Measurements from ENCODE around the gene MTA1. TPM values are rescaled to one million over a fixed set of nuclear protein-coding genes. Genes with fewer than 3 reads are reported as not detected.

MTA1 gene
- total and polyA plus RNA-seq, 2 donors = 32.5 to 80.8 TPM

DNA sequence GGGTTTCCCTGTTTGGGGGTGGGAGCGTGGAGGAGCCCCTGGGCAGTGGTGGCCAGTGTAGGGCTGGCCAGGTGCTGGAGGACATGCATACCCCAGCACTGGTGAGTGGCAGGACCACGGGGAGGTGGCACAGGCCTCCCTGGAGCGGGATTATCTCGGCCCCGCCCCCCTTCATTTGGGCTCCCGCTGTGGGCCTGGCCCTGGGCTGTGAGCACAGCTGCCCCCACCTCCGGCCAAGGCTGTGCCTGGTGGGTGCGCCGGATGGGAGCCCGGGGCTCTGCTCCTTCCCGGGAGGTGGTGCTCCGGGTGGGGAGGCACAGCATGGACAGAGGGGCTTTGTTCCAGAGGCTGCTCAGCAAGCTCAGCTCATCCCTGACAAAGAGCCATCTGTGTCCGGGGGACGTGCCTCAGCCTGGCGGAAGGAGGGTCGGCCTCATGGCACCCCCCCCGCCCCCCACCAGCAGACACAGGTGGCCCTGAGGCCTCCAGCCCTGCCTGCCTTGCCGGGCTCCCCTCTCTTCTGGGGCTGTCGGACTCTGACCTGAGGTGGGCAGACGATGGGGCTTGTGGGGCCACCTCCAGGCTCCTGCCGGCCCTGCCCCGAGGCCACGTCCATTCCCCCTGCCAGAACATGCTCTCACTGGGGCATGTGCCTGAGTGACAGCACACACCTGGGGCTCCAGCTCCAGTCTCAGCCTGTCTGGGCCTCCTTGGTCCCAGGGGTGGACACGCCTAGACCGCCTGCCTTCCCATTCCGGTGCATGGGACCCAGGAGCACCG is 79.8 kb downstream of the MTA1 start:
- DNase-seq (ENCODE audit: low read depth in 6 of 9, low spot score in 9 of 9) = no peak
- H3K27me3 ChIP-seq (ENCODE audit: control insufficient read depth in 2 of 2, insufficient read depth in 1 of 2, low read length in 1 of 2) = no peaks in the 10 kb centered on the region
- WGBS = 91% methylated on average over 27 of the region's 27 CpGs
- no peaks in the 10 kb centered on the region for H3K9me3 ChIP-seq (ENCODE audit: control insufficient read depth in 2 of 2, insufficient read depth in 1 of 2, low read length in 1 of 2)
- no peak overlapping the region for H3K27ac ChIP-seq (ENCODE audit: low read depth in 1 of 2, low read length in 1 of 2)
- no peak overlapping the region for H3K4me3 ChIP-seq (ENCODE audit: low read length in 2 of 2)
- no peaks in the 10 kb centered on the region for H3K4me1 ChIP-seq (ENCODE audit: control insufficient read depth in 2 of 2, insufficient read depth in 2 of 2, low read length in 2 of 2)
- H3K36me3 ChIP-seq (ENCODE audit: control insufficient read depth in 2 of 2, insufficient read depth in 2 of 2, low read length in 1 of 2) = peaks cover 2 to 24% of the 10 kb centered on the region in 2 donors

- Histone ChIP-seq H3K36me3 (ENCODE audit: control insufficient read depth in 2 of 2, insufficient read depth in 2 of 2, low read length in 1 of 2) (peaks cover 2 to 21% of the 10 kb centered on the region in 2 donors), H3K4me3 (ENCODE audit: low read length in 2 of 2) (no peak overlapping the region), H3K4me1 (ENCODE audit: control insufficient read depth in 2 of 2, insufficient read depth in 2 of 2, low read length in 2 of 2) (no peaks in the 10 kb centered on the region), H3K27ac (ENCODE audit: low read depth in 1 of 2, low read length in 1 of 2) (no peak overlapping the region), H3K9me3 (ENCODE audit: control insufficient read depth in 2 of 2, insufficient read depth in 1 of 2, low read length in 1 of 2) (no peaks in the 10 kb centered on the region), H3K27me3 (ENCODE audit: control insufficient read depth in 2 of 2, insufficient read depth in 1 of 2, low read length in 1 of 2) (peaks cover 0 to 2% of the 10 kb centered on the region in 2 donors)
- 95% methylated on average over 21 of the region's 21 CpGs for WGBS
- DNase-seq (ENCODE audit: low read depth in 6 of 9, low spot score in 9 of 9) = no peak
These were observed 80.6 kb downstream of the MTA1 start for GRCh38 chr14:105500036-105500725.

DNA sequence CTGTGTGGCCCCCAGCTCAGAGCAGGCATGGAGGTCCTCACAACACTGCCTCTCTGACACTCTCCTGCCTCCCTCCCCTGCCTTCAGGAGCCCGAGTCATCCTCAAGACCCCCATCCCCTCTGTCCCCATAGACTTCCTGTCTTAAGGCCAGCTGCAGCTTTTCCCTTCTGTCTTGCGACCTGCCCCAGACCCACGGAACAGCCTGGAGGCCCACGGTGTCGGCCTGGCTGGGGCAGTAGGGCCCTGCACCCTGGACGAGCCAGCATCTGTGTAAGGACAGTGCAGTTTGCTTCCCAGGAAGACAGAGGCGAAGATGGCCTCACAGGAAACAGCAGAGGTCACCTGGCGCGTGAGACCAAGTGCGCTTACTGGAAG is 81.1 kb downstream of the MTA1 start:
- H3K27ac ChIP-seq (ENCODE audit: low read depth in 1 of 2, low read length in 1 of 2) = no peak overlapping the region
- DNase-seq (ENCODE audit: low read depth in 6 of 9, low spot score in 9 of 9) = no peak
- 84% methylated on average over 10 of the region's 10 CpGs for WGBS
- no peak overlapping the region for H3K4me3 ChIP-seq (ENCODE audit: low read length in 2 of 2)
- peaks cover 0 to 21% of the 10 kb centered on the region in 2 donors for H3K36me3 ChIP-seq (ENCODE audit: control insufficient read depth in 2 of 2, insufficient read depth in 2 of 2, low read length in 1 of 2)
- H3K4me1 ChIP-seq (ENCODE audit: control insufficient read depth in 2 of 2, insufficient read depth in 2 of 2, low read length in 2 of 2) = no peaks in the 10 kb centered on the region
- peaks cover 0 to 3% of the 10 kb centered on the region in 2 donors for H3K27me3 ChIP-seq (ENCODE audit: control insufficient read depth in 2 of 2, insufficient read depth in 1 of 2, low read length in 1 of 2)
- H3K9me3 ChIP-seq (ENCODE audit: control insufficient read depth in 2 of 2, insufficient read depth in 1 of 2, low read length in 1 of 2) = no peaks in the 10 kb centered on the region

GRCh38 chr14:105501504-105502291 is 82.1 kb downstream of the MTA1 start:
- no peak overlapping the region for H3K27ac ChIP-seq (ENCODE audit: low read depth in 1 of 2, low read length in 1 of 2)
- no peak overlapping the region for H3K4me3 ChIP-seq (ENCODE audit: low read length in 2 of 2)
- H3K36me3 ChIP-seq (ENCODE audit: control insufficient read depth in 2 of 2, insufficient read depth in 2 of 2, low read length in 1 of 2) = peaks cover 0 to 21% of the 10 kb centered on the region in 2 donors
- no peaks in the 10 kb centered on the region for H3K9me3 ChIP-seq (ENCODE audit: control insufficient read depth in 2 of 2, insufficient read depth in 1 of 2, low read length in 1 of 2)
- H3K27me3 ChIP-seq (ENCODE audit: control insufficient read depth in 2 of 2, insufficient read depth in 1 of 2, low read length in 1 of 2) = peaks cover 0 to 3% of the 10 kb centered on the region in 2 donors
- no peak for DNase-seq (ENCODE audit: low read depth in 6 of 9, low spot score in 9 of 9)
- no peaks in the 10 kb centered on the region for H3K4me1 ChIP-seq (ENCODE audit: control insufficient read depth in 2 of 2, insufficient read depth in 2 of 2, low read length in 2 of 2)
- 95% methylated on average over 13 of the region's 13 CpGs for WGBS

DNA sequence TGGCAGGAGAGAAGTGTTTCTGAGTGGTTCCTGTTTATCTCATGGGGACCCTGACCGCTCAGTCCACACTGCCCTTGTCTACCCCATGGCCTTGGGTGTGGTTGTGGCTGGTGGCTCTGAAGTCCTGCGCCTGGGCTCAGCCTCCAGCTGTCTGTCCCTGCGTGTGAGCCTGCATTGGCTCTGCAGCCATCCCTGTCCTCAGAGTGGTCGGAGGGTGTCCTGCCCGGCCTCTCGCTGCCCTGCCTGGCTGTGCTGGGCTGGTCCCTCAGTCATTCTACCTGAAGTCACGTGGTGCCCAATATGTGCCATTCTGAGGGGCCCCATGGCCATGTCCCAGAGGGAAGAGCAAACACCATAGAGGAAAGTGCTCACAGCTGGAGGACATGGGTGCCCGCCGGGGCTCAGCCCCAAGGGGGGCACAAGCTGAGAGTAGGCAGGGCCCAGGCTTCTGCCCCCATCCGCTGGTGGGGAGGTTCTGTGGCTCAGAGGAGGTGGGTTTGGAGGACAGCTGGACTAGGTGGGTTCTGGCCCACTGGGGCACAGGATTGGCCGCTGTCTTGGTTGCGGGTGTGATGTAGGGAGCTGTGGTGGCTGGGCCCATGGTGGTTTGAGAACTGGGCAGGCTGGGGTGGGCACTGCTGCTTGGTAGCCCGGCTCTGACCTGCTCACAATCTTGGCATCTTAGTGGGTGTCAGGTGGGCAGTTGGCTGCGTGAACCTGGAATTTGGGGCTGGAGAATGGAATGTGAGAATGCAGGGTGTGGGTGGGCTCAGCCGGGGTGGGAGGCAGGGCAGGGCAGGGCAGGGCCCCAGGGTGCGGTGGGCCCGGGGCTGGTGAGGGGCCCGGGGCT is 83.0 kb downstream of the MTA1 start:
- H3K4me3 ChIP-seq (ENCODE audit: low read length in 2 of 2) = no peak overlapping the region
- DNase-seq (ENCODE audit: low read depth in 6 of 9, low spot score in 9 of 9) = no peak
- H3K27me3 ChIP-seq (ENCODE audit: control insufficient read depth in 2 of 2, insufficient read depth in 1 of 2, low read length in 1 of 2) = peaks cover 0 to 6% of the 10 kb centered on the region in 2 donors
- 92% methylated on average over 18 of the region's 18 CpGs for WGBS
- H3K4me1 ChIP-seq (ENCODE audit: control insufficient read depth in 2 of 2, insufficient read depth in 2 of 2, low read length in 2 of 2) = no peaks in the 10 kb centered on the region
- no peak overlapping the region for H3K27ac ChIP-seq (ENCODE audit: low read depth in 1 of 2, low read length in 1 of 2)
- no peaks in the 10 kb centered on the region for H3K9me3 ChIP-seq (ENCODE audit: control insufficient read depth in 2 of 2, insufficient read depth in 1 of 2, low read length in 1 of 2)
- H3K36me3 ChIP-seq (ENCODE audit: control insufficient read depth in 2 of 2, insufficient read depth in 2 of 2, low read length in 1 of 2) = peaks cover 0 to 13% of the 10 kb centered on the region in 2 donors

DNA sequence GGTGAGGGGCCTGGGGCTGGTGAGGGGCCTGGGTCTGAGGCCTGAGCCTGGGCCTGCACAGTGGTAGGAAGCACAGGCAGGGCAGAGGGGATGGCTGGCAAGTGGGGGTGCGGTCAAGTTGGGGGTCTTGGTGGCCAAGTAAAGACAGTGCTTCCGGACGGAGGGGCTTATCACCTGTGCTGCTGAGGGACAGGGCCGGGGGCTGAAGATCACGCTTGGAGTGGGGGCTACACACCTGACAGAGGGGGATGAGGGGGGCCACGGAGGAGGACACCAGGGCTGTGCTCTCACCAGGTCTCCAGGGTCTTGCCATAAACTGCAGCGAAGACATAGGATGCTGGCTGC is 83.6 kb downstream of the MTA1 start:
- Histone ChIP-seq H3K27me3 (ENCODE audit: control insufficient read depth in 2 of 2, insufficient read depth in 1 of 2, low read length in 1 of 2) (peaks cover 0 to 12% of the 10 kb centered on the region in 2 donors), H3K9me3 (ENCODE audit: control insufficient read depth in 2 of 2, insufficient read depth in 1 of 2, low read length in 1 of 2) (no peaks in the 10 kb centered on the region), H3K27ac (ENCODE audit: low read depth in 1 of 2, low read length in 1 of 2) (no peak overlapping the region), H3K4me3 (ENCODE audit: low read length in 2 of 2) (no peak overlapping the region), H3K4me1 (ENCODE audit: control insufficient read depth in 2 of 2, insufficient read depth in 2 of 2, low read length in 2 of 2) (no peaks in the 10 kb centered on the region), H3K36me3 (ENCODE audit: control insufficient read depth in 2 of 2, insufficient read depth in 2 of 2, low read length in 1 of 2) (peaks cover 0 to 10% of the 10 kb centered on the region in 2 donors)
- DNase-seq (ENCODE audit: low read depth in 6 of 9, low spot score in 9 of 9) = no peak
- 94% methylated on average over 7 of the region's 7 CpGs for WGBS

DNA sequence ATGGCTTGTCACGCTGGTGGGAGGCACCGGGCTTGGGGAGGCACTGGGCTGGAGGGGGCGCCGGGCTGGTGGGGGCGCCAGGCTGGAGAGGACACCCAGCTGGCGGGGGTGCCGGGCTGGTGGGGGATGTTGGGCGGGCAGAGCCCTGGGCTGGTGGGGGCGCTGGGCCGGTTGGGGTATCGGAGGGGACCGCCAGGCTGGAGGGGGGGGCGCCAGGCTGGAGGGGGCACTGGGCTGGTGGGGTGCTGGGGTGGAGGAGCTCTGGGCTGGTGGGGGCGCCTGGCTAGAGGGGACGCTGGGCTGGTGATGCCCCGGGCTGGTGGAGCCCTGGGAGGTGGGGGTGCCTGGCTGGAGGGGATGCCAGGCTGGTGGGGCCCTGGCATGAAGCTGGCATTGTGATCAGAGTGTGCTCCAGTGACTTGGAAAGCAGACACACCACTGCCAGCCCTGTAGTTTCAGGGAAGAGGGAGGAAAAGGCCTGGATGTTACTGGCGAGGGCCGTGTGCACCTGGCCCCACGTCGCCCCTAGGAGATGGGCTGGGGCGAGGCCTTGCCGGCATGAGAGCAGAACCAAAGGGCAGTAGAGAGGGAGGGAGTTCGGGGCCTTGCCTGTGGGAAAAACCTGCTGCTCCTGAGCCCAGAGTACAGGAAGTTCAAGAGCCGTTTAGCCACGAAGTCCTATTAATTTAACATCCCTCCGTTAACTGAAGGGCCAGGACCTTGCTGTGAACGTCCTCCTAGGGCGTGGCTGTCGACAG is 84.5 kb downstream of the MTA1 start:
- no peaks in the 10 kb centered on the region for H3K9me3 ChIP-seq (ENCODE audit: control insufficient read depth in 2 of 2, insufficient read depth in 1 of 2, low read length in 1 of 2)
- peaks cover 0 to 18% of the 10 kb centered on the region in 2 donors for H3K27me3 ChIP-seq (ENCODE audit: control insufficient read depth in 2 of 2, insufficient read depth in 1 of 2, low read length in 1 of 2)
- DNase-seq (ENCODE audit: low read depth in 6 of 9, low spot score in 9 of 9) = no peak
- H3K4me3 ChIP-seq (ENCODE audit: low read length in 2 of 2) = no peak overlapping the region
- H3K4me1 ChIP-seq (ENCODE audit: control insufficient read depth in 2 of 2, insufficient read depth in 2 of 2, low read length in 2 of 2) = no peaks in the 10 kb centered on the region
- H3K36me3 ChIP-seq (ENCODE audit: control insufficient read depth in 2 of 2, insufficient read depth in 2 of 2, low read length in 1 of 2) = peaks cover 0 to 1% of the 10 kb centered on the region in 2 donors
- WGBS = 82% methylated on average over 29 of the region's 29 CpGs
- H3K27ac ChIP-seq (ENCODE audit: low read depth in 1 of 2, low read length in 1 of 2) = no peak overlapping the region

DNA sequence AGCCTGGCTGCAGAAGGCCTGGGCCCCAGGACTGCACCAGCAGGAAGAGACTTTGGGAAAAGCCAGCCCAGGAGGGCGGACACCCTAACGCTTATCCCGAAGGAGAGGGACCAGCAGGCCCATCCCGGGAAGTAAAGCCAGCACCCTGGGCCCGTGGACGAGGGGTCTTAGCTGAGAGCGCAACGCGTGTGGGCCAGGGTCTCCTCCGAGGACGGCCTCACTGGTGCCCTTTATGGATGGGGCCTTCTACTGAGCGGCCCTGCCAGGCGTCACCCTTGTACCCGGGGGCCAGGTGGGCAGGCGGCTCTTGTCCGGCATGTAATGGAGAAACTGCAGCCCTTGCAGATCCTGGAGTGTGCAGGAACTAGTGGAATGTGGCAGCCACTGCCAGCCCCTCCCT is 85.5 kb downstream of the MTA1 start:
- peaks cover 0 to 22% of the 10 kb centered on the region in 2 donors for H3K27me3 ChIP-seq (ENCODE audit: control insufficient read depth in 2 of 2, insufficient read depth in 1 of 2, low read length in 1 of 2)
- DNase-seq (ENCODE audit: low read depth in 6 of 9, low spot score in 9 of 9) = no peak
- no peaks in the 10 kb centered on the region for H3K36me3 ChIP-seq (ENCODE audit: control insufficient read depth in 2 of 2, insufficient read depth in 2 of 2, low read length in 1 of 2)
- WGBS = 96% methylated on average over 16 of the region's 16 CpGs
- no peak overlapping the region for H3K27ac ChIP-seq (ENCODE audit: low read depth in 1 of 2, low read length in 1 of 2)
- H3K9me3 ChIP-seq (ENCODE audit: control insufficient read depth in 2 of 2, insufficient read depth in 1 of 2, low read length in 1 of 2) = no peaks in the 10 kb centered on the region
- no peak overlapping the region for H3K4me3 ChIP-seq (ENCODE audit: low read length in 2 of 2)
- no peaks in the 10 kb centered on the region for H3K4me1 ChIP-seq (ENCODE audit: control insufficient read depth in 2 of 2, insufficient read depth in 2 of 2, low read length in 2 of 2)
